Measurements from ENCODE around the gene SNTG2.

SNTG2 gene

GRCh38 chr2:1308678-1309077, 358.0 kb downstream of the SNTG2 start:
- H3K4me3 ChIP-seq (ENCODE audit: low read depth, low read length): no peak overlapping the region
- DNase-seq (ENCODE audit: low read depth): no peak
- no peak for TF ChIP-seq CTCF (IDR thresholded peaks at IDR 0.05; ENCODE audit: control insufficient read depth, extremely low read depth, insufficient read depth)

- no peak for DNase-seq (ENCODE audit: low read depth)
- TF ChIP-seq CTCF (IDR thresholded peaks at IDR 0.05; ENCODE audit: control insufficient read depth, extremely low read depth, insufficient read depth): no peak
- H3K4me3 ChIP-seq (ENCODE audit: low read depth, low read length): no peak overlapping the region
These were observed 358.9 kb downstream of the SNTG2 start for GRCh38 chr2:1309507-1309906.

DNA sequence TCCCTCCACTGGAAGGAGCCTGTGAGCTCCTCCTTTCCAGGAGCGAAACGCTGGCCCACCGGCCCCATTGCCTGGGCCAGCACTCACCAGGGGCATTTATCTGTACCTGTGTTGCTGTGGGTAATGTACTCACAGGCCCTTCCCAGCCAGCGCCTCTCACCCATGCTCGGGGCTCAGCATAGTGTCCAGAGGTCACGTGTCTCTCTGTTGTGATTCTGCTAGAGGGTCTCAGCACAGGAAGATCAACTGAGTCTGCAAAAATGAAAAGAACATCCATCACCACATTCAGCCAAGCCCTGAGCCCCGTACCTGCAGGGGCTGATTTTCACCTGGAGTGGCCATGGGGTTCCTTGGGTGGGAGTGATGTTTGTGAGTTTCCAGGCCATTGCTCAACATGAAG, 359.6 kb downstream of the SNTG2 start:
- no peak overlapping the region for H3K4me3 ChIP-seq (ENCODE audit: low read depth, low read length)
- TF ChIP-seq CTCF (IDR thresholded peaks at IDR 0.05; ENCODE audit: control insufficient read depth, extremely low read depth, insufficient read depth): no peak
- no peak for DNase-seq (ENCODE audit: low read depth)

DNA sequence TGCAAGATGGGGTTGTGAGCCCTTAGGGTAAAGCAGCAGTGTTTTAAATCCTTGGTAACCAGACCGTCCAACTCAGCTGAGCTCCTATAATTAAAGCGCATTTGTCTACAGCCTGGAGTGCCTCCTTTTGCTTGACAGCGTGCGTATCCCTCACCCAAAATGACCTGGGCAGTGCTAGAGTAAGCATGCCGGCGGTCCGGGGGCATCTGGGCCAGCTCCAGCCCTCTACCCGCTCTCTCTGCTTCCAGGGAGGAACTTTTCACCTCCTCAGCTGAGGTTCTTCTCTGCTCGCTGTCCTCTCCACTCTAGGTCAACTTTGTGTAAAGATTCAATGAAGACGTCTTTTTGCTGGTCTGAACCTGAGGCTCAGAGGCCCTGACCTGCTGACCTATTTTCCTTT, 360.2 kb downstream of the SNTG2 start:
- no peak overlapping the region for H3K4me3 ChIP-seq (ENCODE audit: low read depth, low read length)
- no peak for DNase-seq (ENCODE audit: low read depth)
- no peak for TF ChIP-seq CTCF (IDR thresholded peaks at IDR 0.05; ENCODE audit: control insufficient read depth, extremely low read depth, insufficient read depth)

DNA sequence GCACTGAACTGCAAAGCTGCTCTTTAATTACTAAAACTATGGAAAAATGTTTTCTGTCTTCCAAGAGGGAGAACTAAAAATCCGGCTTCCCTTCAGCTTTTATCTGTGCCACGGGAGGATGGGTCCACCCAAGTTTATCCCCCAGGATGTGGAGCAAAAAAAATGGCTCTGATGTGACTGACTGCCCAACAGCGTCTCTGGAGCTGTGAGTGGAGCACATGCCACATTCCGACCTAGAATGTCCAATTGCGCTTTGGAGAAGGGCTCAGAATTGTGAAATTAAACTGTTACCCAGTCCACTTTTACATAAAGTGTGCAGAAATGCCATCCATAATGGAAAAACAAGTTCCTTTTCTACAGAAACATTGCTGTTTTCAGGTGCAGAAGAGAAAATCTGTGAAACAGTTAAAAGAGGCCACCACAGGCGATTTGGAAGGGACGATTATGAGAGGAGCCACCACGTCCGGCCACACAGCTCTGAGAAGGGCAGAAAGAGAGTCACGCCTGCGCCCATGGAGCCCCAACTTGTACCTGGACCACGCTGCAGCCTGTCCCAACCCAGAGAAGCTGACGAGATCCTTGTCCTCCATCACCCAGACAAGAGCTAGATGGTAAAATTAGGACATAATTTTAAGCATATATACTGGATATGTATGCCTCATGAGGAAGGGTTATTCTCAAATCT, 362.7 kb downstream of the SNTG2 start:
- DNase-seq (ENCODE audit: low read depth): no peak
- no peak for TF ChIP-seq CTCF (IDR thresholded peaks at IDR 0.05; ENCODE audit: control insufficient read depth, extremely low read depth, insufficient read depth)
- no peak overlapping the region for H3K4me3 ChIP-seq (ENCODE audit: low read depth, low read length)

DNA sequence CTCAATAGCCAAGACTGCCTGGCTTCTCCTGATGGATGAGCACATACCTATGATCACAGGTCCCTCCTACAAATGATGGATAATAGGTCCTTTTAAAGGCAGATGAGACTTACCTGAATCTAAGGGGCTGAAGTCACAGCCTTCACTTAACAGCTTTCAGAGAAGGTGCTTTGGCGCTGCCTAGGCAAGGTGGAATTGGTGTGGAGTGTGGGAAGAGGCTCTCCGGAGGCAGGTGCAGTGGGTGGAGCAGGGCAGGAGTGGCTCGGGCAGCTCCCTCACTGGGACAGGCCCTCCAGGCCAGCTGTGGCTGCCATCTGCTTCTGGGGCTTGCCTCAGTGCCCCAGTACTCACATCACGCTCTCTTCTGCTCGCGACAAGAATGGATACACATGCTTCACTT, 363.6 kb downstream of the SNTG2 start:
- no peak for TF ChIP-seq CTCF (IDR thresholded peaks at IDR 0.05; ENCODE audit: control insufficient read depth, extremely low read depth, insufficient read depth)
- H3K4me3 ChIP-seq (ENCODE audit: low read depth, low read length): no peak overlapping the region

GRCh38 chr2:1318366-1319009, 367.8 kb downstream of the SNTG2 start:
- no peak for TF ChIP-seq CTCF (IDR thresholded peaks at IDR 0.05; ENCODE audit: control insufficient read depth, extremely low read depth, insufficient read depth)
- DNase-seq (ENCODE audit: low read depth): no peak
- H3K4me3 ChIP-seq (ENCODE audit: low read depth, low read length): no peak overlapping the region

More for the DNA sequence above, 363.6 kb downstream of the SNTG2 start:
- no peak for DNase-seq (ENCODE audit: low read depth)

Data from LNCaP clone FGC (cell line).